Measurements from ENCODE around the gene YEATS4. TPM values are rescaled to one million over a fixed set of nuclear protein-coding genes. Genes with fewer than 3 reads are reported as not detected.

The YEATS4 gene
- total RNA-seq, 1 donor from 2014 or later, result 31.4 TPM

- intact Hi-C loops (cut with micrococcal nuclease), result no loop called here
Observed at GRCh38 chr12:69428351-69429073, 69.0 kb downstream of the YEATS4 start.

GRCh38 chr12:69430942-69431590 is 71.5 kb downstream of the YEATS4 start:
- intact Hi-C loops (cut with micrococcal nuclease), result no loop called here

GRCh38 chr12:69431591-69432222 is 72.2 kb downstream of the YEATS4 start:
- intact Hi-C loops (cut with micrococcal nuclease), result no loop called here

GRCh38 chr12:69433653-69434052 is 74.1 kb downstream of the YEATS4 start:
- intact Hi-C loops (cut with micrococcal nuclease), result no loop called here

- intact Hi-C loops (cut with micrococcal nuclease), result no loop called here
Observed at GRCh38 chr12:69435644-69436043, 76.1 kb downstream of the YEATS4 start.

- intact Hi-C loops (cut with micrococcal nuclease), result no loop called here
Observed at GRCh38 chr12:69437073-69437472, 77.5 kb downstream of the YEATS4 start.

GRCh38 chr12:69438539-69438938 is 79.0 kb downstream of the YEATS4 start:
- intact Hi-C loops (cut with micrococcal nuclease), result no loop called here

- intact Hi-C loops (cut with micrococcal nuclease), result no loop called here
Observed at GRCh38 chr12:69440016-69440415, 80.5 kb downstream of the YEATS4 start.

Other genes with a start within 250 kb of the YEATS4 start
- 92.9 and 96.2 TPM in 2 replicates for gene CPSF6, start 120.2 kb upstream of the YEATS4 start, total RNA-seq
- gene LYZ, start 11.4 kb upstream of the YEATS4 start, total RNA-seq, result 1.3 and 1.8 TPM in 2 replicates
- gene FRS2, start 110.6 kb downstream of the YEATS4 start, total RNA-seq, result 19.3 and 23.2 TPM in 2 replicates
- gene CCT2, start 225.7 kb downstream of the YEATS4 start, total RNA-seq, result 197 and 199 TPM in 2 replicates

All from T-helper 1 cell treated with Interleukin-12 subunit alpha and Interleukin-12 subunit beta and Interleukin-4 antibody, amounts not matched to agents 30 ng/mL and 1 ng/mL, for 36 hours (primary cell).